ENCODE measurements around the gene CHD6. TPM values are rescaled to one million over a fixed set of nuclear protein-coding genes. Genes with fewer than 3 reads are reported as not detected.

Gene CHD6
- total RNA-seq, 1 experiment from 2014 or later = 46.7 TPM

DNA sequence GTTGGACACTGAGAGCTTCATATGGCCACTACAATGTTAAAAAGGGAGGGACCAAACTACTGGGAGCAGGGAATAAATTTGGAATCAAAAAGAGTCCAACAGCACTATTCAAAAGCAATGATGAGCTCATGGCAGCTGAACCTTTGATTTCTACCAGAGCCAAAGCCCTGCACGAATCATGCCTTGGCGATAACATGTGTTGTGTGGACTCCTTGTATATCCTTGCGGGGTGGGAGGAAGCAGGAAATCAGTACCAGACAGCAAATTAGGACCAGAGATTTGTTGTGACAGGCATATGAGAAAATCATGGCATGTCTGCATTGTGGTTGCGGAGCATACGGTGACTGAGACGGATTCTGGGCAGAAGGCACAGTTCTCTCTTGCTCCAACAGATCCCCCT lies 166.0 kb downstream of the CHD6 start:
- H3K36me3 ChIP-seq (ENCODE audit: insufficient read depth, low read length, poor library complexity, severe bottlenecking) = peaks cover 56% of the 10 kb centered on the region
- peaks cover 23% of the 10 kb centered on the region for H3K4me1 ChIP-seq (ENCODE audit: insufficient read depth, low read length, poor library complexity, severe bottlenecking)
- ChIA-PET CTCF (no interaction called here), POLR2A (ENCODE audit: low non-redundant PET) (no interaction called here)
- H3K27ac ChIP-seq (ENCODE audit: low read depth, low read length, poor library complexity, severe bottlenecking) = no peak overlapping the region
- no peaks in the 10 kb centered on the region for H3K9me3 ChIP-seq (ENCODE audit: low read depth, low read length, poor library complexity, severe bottlenecking)
- no peaks in the 10 kb centered on the region for H3K27me3 ChIP-seq (replicated peaks; ENCODE audit: insufficient read depth, low read depth, low read length, poor library complexity)
- no peak for DNase-seq (ENCODE audit: low spot score)
- H3K4me3 ChIP-seq (ENCODE audit: low read depth, low read length, poor library complexity, severe bottlenecking) = no peak overlapping the region
- intact Hi-C loops (cut with micrococcal nuclease; ENCODE audit: unreplicated experiment) = no loop called here
- TF ChIP-seq EZH2 (IDR thresholded peaks at IDR 0.05; ENCODE audit: borderline replicate concordance, low read depth, low read length, poor library complexity, severe bottlenecking) = no peak
- TF ChIP-seq, protein P1, sequence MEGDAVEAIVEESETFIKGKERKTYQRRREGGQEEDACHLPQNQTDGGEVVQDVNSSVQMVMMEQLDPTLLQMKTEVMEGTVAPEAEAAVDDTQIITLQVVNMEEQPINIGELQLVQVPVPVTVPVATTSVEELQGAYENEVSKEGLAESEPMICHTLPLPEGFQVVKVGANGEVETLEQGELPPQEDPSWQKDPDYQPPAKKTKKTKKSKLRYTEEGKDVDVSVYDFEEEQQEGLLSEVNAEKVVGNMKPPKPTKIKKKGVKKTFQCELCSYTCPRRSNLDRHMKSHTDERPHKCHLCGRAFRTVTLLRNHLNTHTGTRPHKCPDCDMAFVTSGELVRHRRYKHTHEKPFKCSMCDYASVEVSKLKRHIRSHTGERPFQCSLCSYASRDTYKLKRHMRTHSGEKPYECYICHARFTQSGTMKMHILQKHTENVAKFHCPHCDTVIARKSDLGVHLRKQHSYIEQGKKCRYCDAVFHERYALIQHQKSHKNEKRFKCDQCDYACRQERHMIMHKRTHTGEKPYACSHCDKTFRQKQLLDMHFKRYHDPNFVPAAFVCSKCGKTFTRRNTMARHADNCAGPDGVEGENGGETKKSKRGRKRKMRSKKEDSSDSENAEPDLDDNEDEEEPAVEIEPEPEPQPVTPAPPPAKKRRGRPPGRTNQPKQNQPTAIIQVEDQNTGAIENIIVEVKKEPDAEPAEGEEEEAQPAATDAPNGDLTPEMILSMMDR (conservative IDR thresholded peaks at IDR 0.05; ENCODE audit: low read depth, low read length) = no peak
- no TSS peak for BruUV-seq (replicated peaks)

GRCh38 chr20:41447006-41447405 lies 171.2 kb downstream of the CHD6 start:
- ChIA-PET CTCF (no interaction called here), POLR2A (ENCODE audit: low non-redundant PET) (no interaction called here)
- Histone ChIP-seq H3K27me3 (replicated peaks; ENCODE audit: insufficient read depth, low read depth, low read length, poor library complexity) (no peaks in the 10 kb centered on the region), H3K36me3 (ENCODE audit: insufficient read depth, low read length, poor library complexity, severe bottlenecking) (peaks cover 40% of the 10 kb centered on the region), H3K27ac (ENCODE audit: low read depth, low read length, poor library complexity, severe bottlenecking) (no peak overlapping the region), H3K9me3 (ENCODE audit: low read depth, low read length, poor library complexity, severe bottlenecking) (no peaks in the 10 kb centered on the region), H3K4me1 (ENCODE audit: insufficient read depth, low read length, poor library complexity, severe bottlenecking) (no peaks in the 10 kb centered on the region), H3K4me3 (ENCODE audit: low read depth, low read length, poor library complexity, severe bottlenecking) (no peak overlapping the region)
- intact Hi-C loops (cut with micrococcal nuclease; ENCODE audit: unreplicated experiment) = no loop called here
- no TSS peak for BruUV-seq (replicated peaks)
- no peak for TF ChIP-seq EZH2 (IDR thresholded peaks at IDR 0.05; ENCODE audit: borderline replicate concordance, low read depth, low read length, poor library complexity, severe bottlenecking)
- TF ChIP-seq, protein P1 (conservative IDR thresholded peaks at IDR 0.05; ENCODE audit: low read depth, low read length) = no peak
- no peak for DNase-seq (ENCODE audit: low spot score)

- TF ChIP-seq, protein P1 (conservative IDR thresholded peaks at IDR 0.05; ENCODE audit: low read depth, low read length) = no peak
- TF ChIP-seq EZH2 (IDR thresholded peaks at IDR 0.05; ENCODE audit: borderline replicate concordance, low read depth, low read length, poor library complexity, severe bottlenecking) = no peak
- no peaks in the 10 kb centered on the region for H3K4me1 ChIP-seq (ENCODE audit: insufficient read depth, low read length, poor library complexity, severe bottlenecking)
- no TSS peak for BruUV-seq (replicated peaks)
- no peak for DNase-seq (ENCODE audit: low spot score)
- intact Hi-C loops (cut with micrococcal nuclease; ENCODE audit: unreplicated experiment) = no loop called here
- peaks cover 37% of the 10 kb centered on the region for H3K36me3 ChIP-seq (ENCODE audit: insufficient read depth, low read length, poor library complexity, severe bottlenecking)
- no peak overlapping the region for H3K4me3 ChIP-seq (ENCODE audit: low read depth, low read length, poor library complexity, severe bottlenecking)
- no peaks in the 10 kb centered on the region for H3K27me3 ChIP-seq (replicated peaks; ENCODE audit: insufficient read depth, low read depth, low read length, poor library complexity)
- H3K27ac ChIP-seq (ENCODE audit: low read depth, low read length, poor library complexity, severe bottlenecking) = no peak overlapping the region
- CTCF ChIA-PET = no interaction called here
- POLR2A ChIA-PET (ENCODE audit: low non-redundant PET) = no interaction called here
- H3K9me3 ChIP-seq (ENCODE audit: low read depth, low read length, poor library complexity, severe bottlenecking) = no peaks in the 10 kb centered on the region
These were observed 171.7 kb downstream of the CHD6 start for GRCh38 chr20:41446456-41446855.

Data from A673 (cell line).